KBM-7 (cell line): ENCODE data around the gene CPT1A.

ENCODE experiments used
- DNase-seq: peaks from one replicate; pipeline ENCODE4 v3.0.0-alpha.2; 2015
- in situ Hi-C: fragments of 300-500 bp; cut with MboI; formaldehyde crosslinking; loops from 2 replicates; pipeline ENCODE4 v1.14.3; 2020; ENCODE audit warnings: low sequenced_read_pairs, low pct_unique_long_range_greater_than_20kb, mixed read lengths

The CPT1A gene

GRCh38 chr11:68837583-68838571 is 3.8 kb downstream of the CPT1A start:
- DNase-seq = no peak
- in situ Hi-C loops = no loop called here

- DNase-seq = no peak
- in situ Hi-C loops = no loop called here
These were observed 6.0 kb downstream of the CPT1A start for GRCh38 chr11:68835749-68836148.

GRCh38 chr11:68835328-68835727 is 6.4 kb downstream of the CPT1A start:
- no peak for DNase-seq
- in situ Hi-C loops = no loop called here

- in situ Hi-C loops = no loop called here
- no peak for DNase-seq
These were observed 9.1 kb downstream of the CPT1A start for GRCh38 chr11:68832476-68833181.

GRCh38 chr11:68831124-68831523 is 10.6 kb downstream of the CPT1A start:
- DNase-seq = no peak
- in situ Hi-C loops = no loop called here

- no peak for DNase-seq
- in situ Hi-C loops = no loop called here
These were observed 12.1 kb downstream of the CPT1A start for GRCh38 chr11:68829581-68829980.

GRCh38 chr11:68828957-68829356 is 12.8 kb downstream of the CPT1A start:
- in situ Hi-C loops = no loop called here

GRCh38 chr11:68828155-68828931 is 13.4 kb downstream of the CPT1A start:
- DNase-seq = peak; percentile 74
- in situ Hi-C loops = no loop called here

More at GRCh38 chr11:68828957-68829356, 12.8 kb downstream of the CPT1A start:
- no peak for DNase-seq

- in situ Hi-C loops = no loop called here
- peak; percentile 47 for DNase-seq
These were observed 14.0 kb downstream of the CPT1A start for GRCh38 chr11:68827733-68828132.

GRCh38 chr11:68826726-68827125 is 15.0 kb downstream of the CPT1A start:
- in situ Hi-C loops = no loop called here
- DNase-seq = no peak

GRCh38 chr11:68825571-68825970 is 16.1 kb downstream of the CPT1A start:
- in situ Hi-C loops = no loop called here
- DNase-seq = peak; percentile 84

- no peak for DNase-seq
- in situ Hi-C loops = no loop called here
These were observed 19.2 kb downstream of the CPT1A start for GRCh38 chr11:68822546-68822945.

- no peak for DNase-seq
- in situ Hi-C loops = no loop called here
These were observed 20.0 kb downstream of the CPT1A start for GRCh38 chr11:68821670-68822069.

- DNase-seq = no peak
- in situ Hi-C loops = no loop called here
These were observed 22.4 kb downstream of the CPT1A start for GRCh38 chr11:68819362-68819761.

GRCh38 chr11:68818181-68818580 is 23.5 kb downstream of the CPT1A start:
- DNase-seq = no peak
- in situ Hi-C loops = no loop called here

- no peak for DNase-seq
- in situ Hi-C loops = no loop called here
These were observed 24.2 kb downstream of the CPT1A start for GRCh38 chr11:68817554-68817953.

GRCh38 chr11:68816917-68817419 is 24.7 kb downstream of the CPT1A start:
- DNase-seq = no peak
- in situ Hi-C loops = no loop called here

GRCh38 chr11:68816251-68816776 is 25.4 kb downstream of the CPT1A start:
- DNase-seq = no peak
- in situ Hi-C loops = no loop called here

GRCh38 chr11:68813773-68814172 is 27.9 kb downstream of the CPT1A start:
- in situ Hi-C loops = no loop called here
- DNase-seq = no peak
